ENCODE data around the gene NR2C2.

DNA sequence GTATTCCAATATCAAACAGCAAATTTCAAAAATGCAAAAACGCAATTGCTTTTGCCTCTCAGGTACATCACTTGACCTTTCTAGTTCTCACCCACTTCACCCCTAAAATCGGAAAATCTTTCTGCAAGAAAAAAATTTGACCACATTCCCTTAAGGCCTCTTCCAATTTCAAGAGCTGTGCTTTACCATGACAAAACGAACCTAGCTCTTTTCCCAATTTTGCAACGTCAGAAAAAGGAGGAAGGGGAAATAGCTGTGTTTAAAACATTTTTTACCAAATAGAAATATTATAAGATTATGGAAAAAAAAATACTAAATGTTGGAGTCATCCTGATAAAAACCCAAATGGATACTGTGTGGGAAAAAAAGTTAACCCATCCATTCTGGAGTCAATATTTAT, 1.1 kb upstream of the NR2C2 start:
- no peak for TF ChIP-seq ESRRG (CRISPR knock-in tag; IDR thresholded peaks at IDR 0.05)
- TF ChIP-seq, protein P1, sequence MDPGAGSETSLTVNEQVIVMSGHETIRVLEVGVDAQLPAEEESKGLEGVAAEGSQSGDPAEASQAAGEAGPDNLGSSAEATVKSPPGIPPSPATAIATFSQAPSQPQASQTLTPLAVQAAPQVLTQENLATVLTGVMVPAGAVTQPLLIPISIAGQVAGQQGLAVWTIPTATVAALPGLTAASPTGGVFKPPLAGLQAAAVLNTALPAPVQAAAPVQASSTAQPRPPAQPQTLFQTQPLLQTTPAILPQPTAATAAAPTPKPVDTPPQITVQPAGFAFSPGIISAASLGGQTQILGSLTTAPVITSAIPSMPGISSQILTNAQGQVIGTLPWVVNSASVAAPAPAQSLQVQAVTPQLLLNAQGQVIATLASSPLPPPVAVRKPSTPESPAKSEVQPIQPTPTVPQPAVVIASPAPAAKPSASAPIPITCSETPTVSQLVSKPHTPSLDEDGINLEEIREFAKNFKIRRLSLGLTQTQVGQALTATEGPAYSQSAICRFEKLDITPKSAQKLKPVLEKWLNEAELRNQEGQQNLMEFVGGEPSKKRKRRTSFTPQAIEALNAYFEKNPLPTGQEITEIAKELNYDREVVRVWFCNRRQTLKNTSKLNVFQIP (CRISPR knock-in tag; IDR thresholded peaks at IDR 0.05; ENCODE audit: borderline replicate concordance, low read depth) = no peak
- TF ChIP-seq GLIS3 (CRISPR knock-in tag; IDR thresholded peaks at IDR 0.05) = no peak
- TF ChIP-seq RARB (CRISPR knock-in tag; IDR thresholded peaks at IDR 0.05) = no peak
- TF ChIP-seq ZC3H10 (CRISPR knock-in tag; IDR thresholded peaks at IDR 0.05) = no peak
- no peak for TF ChIP-seq ZNF8 (CRISPR knock-in tag; IDR thresholded peaks at IDR 0.05)
- TF ChIP-seq ARNTL (CRISPR knock-in tag; IDR thresholded peaks at IDR 0.05; ENCODE audit: borderline replicate concordance, low read depth) = no peak
- TF ChIP-seq PPARA (CRISPR knock-in tag; IDR thresholded peaks at IDR 0.05; ENCODE audit: borderline replicate concordance) = no peak
- TF ChIP-seq ZFP3 (CRISPR knock-in tag; IDR thresholded peaks at IDR 0.05) = no peak
- no peak for TF ChIP-seq SNAI2 (CRISPR knock-in tag; IDR thresholded peaks at IDR 0.05)
- no peak for TF ChIP-seq OSR1 (CRISPR knock-in tag; IDR thresholded peaks at IDR 0.05)
- TF ChIP-seq ZFP30 (CRISPR knock-in tag; IDR thresholded peaks at IDR 0.05) = no peak
- TF ChIP-seq BACH2 (CRISPR knock-in tag; IDR thresholded peaks at IDR 0.05; ENCODE audit: borderline replicate concordance) = no peak
- no peak for TF ChIP-seq CSDC2 (CRISPR knock-in tag; IDR thresholded peaks at IDR 0.05)
